ENCODE measurements around the gene SMIM28. TPM values are rescaled to one million over a fixed set of nuclear protein-coding genes. Genes with fewer than 3 reads are reported as not detected.

The SMIM28 gene
- total and polyA plus RNA-seq, 2 donors (not counting 1 experiment from before 2014, with no cell fraction given): not detected

GRCh38 chr6:138345565-138346285 is 32.0 kb upstream of the SMIM28 start:
- Histone ChIP-seq H3K4me3 (replicated peaks in 1 of 4; ENCODE audit: control extremely low read depth in 1 of 4, insufficient read depth in 1 of 4, low read depth in 3 of 4, low read length in 4 of 4) (no peak overlapping the region), H3K4me2 (ENCODE audit: extremely low read depth, insufficient read depth, low read length) (no peak overlapping the region), H3K9me3 (ENCODE audit: control insufficient read depth, insufficient read depth, low read depth, low read length) (no peaks in the 10 kb centered on the region), H3K27me3 (ENCODE audit: control insufficient read depth, insufficient read depth, low read length) (no peaks in the 10 kb centered on the region), H4K20me1 (ENCODE audit: control insufficient read depth, extremely low read depth, insufficient read depth, low read length) (no peaks in the 10 kb centered on the region), H3K36me3 (ENCODE audit: control insufficient read depth, insufficient read depth, low read length) (no peaks in the 10 kb centered on the region), H3K4me1 (ENCODE audit: control insufficient read depth, extremely low read depth, insufficient read depth, low read length) (no peaks in the 10 kb centered on the region), H3K27ac (ENCODE audit: insufficient read depth, low read length) (no peak overlapping the region), H2AFZ (ENCODE audit: low read length) (no peak overlapping the region), H3K9ac (ENCODE audit: insufficient read depth, low read length) (no peak overlapping the region), H3K79me2 (ENCODE audit: control insufficient read depth, insufficient read depth, low read length) (no peaks in the 10 kb centered on the region)
- no peak for TF ChIP-seq CTCF (conservative IDR thresholded peaks at IDR 0.05 in 1 of 2, IDR thresholded peaks at IDR 0.05 in 1 of 2; ENCODE audit: low read depth in 1 of 2, low read length in 2 of 2)
- TF ChIP-seq EZH2 (IDR thresholded peaks at IDR 0.05; ENCODE audit: low read length, missing control alignments): no peak
- DNase-seq (ENCODE audit: low read depth in 2 of 2): no peak

GRCh38 chr6:138346302-138347195 is 31.2 kb upstream of the SMIM28 start:
- Histone ChIP-seq H2AFZ (ENCODE audit: low read length) (no peak overlapping the region), H3K4me1 (ENCODE audit: control insufficient read depth, extremely low read depth, insufficient read depth, low read length) (no peaks in the 10 kb centered on the region), H3K9me3 (ENCODE audit: control insufficient read depth, insufficient read depth, low read depth, low read length) (no peaks in the 10 kb centered on the region), H3K9ac (ENCODE audit: insufficient read depth, low read length) (no peak overlapping the region), H4K20me1 (ENCODE audit: control insufficient read depth, extremely low read depth, insufficient read depth, low read length) (no peaks in the 10 kb centered on the region), H3K4me3 (replicated peaks in 1 of 4; ENCODE audit: control extremely low read depth in 1 of 4, insufficient read depth in 1 of 4, low read depth in 3 of 4, low read length in 4 of 4) (no peak overlapping the region), H3K36me3 (ENCODE audit: control insufficient read depth, insufficient read depth, low read length) (no peaks in the 10 kb centered on the region), H3K27me3 (ENCODE audit: control insufficient read depth, insufficient read depth, low read length) (no peaks in the 10 kb centered on the region), H3K4me2 (ENCODE audit: extremely low read depth, insufficient read depth, low read length) (no peak overlapping the region), H3K27ac (ENCODE audit: insufficient read depth, low read length) (no peak overlapping the region), H3K79me2 (ENCODE audit: control insufficient read depth, insufficient read depth, low read length) (no peaks in the 10 kb centered on the region)
- TF ChIP-seq CTCF (conservative IDR thresholded peaks at IDR 0.05 in 1 of 2, IDR thresholded peaks at IDR 0.05 in 1 of 2; ENCODE audit: low read depth in 1 of 2, low read length in 2 of 2) (no peak), EZH2 (IDR thresholded peaks at IDR 0.05; ENCODE audit: low read length, missing control alignments) (no peak)
- peak in 1 of 2 donors; percentile 69 for DNase-seq (ENCODE audit: low read depth in 2 of 2)

- Histone ChIP-seq H3K4me1 (ENCODE audit: control insufficient read depth, extremely low read depth, insufficient read depth, low read length) (no peaks in the 10 kb centered on the region), H3K4me3 (replicated peaks in 1 of 4; ENCODE audit: control extremely low read depth in 1 of 4, insufficient read depth in 1 of 4, low read depth in 3 of 4, low read length in 4 of 4) (no peak overlapping the region), H3K27ac (ENCODE audit: insufficient read depth, low read length) (no peak overlapping the region), H3K9ac (ENCODE audit: insufficient read depth, low read length) (no peak overlapping the region), H2AFZ (ENCODE audit: low read length) (no peak overlapping the region), H3K4me2 (ENCODE audit: extremely low read depth, insufficient read depth, low read length) (no peak overlapping the region), H3K27me3 (ENCODE audit: control insufficient read depth, insufficient read depth, low read length) (no peaks in the 10 kb centered on the region), H4K20me1 (ENCODE audit: control insufficient read depth, extremely low read depth, insufficient read depth, low read length) (no peaks in the 10 kb centered on the region), H3K36me3 (ENCODE audit: control insufficient read depth, insufficient read depth, low read length) (no peaks in the 10 kb centered on the region), H3K9me3 (ENCODE audit: control insufficient read depth, insufficient read depth, low read depth, low read length) (no peaks in the 10 kb centered on the region), H3K79me2 (ENCODE audit: control insufficient read depth, insufficient read depth, low read length) (no peaks in the 10 kb centered on the region)
- TF ChIP-seq CTCF (conservative IDR thresholded peaks at IDR 0.05 in 1 of 2, IDR thresholded peaks at IDR 0.05 in 1 of 2; ENCODE audit: low read depth in 1 of 2, low read length in 2 of 2): no peak
- TF ChIP-seq EZH2 (IDR thresholded peaks at IDR 0.05; ENCODE audit: low read length, missing control alignments): no peak
- no peak for DNase-seq (ENCODE audit: low read depth in 2 of 2)
These were observed 29.8 kb upstream of the SMIM28 start for GRCh38 chr6:138347864-138348263.

All from fibroblast of lung (primary cell).